ENCODE data around the gene TK2. TPM values are rescaled to one million over a fixed set of nuclear protein-coding genes. Genes with fewer than 3 reads are reported as not detected.

The TK2 gene
- total RNA-seq, 3 donors from 2014 or later = 14.4 to 29.4 (median 17.8) TPM

DNA sequence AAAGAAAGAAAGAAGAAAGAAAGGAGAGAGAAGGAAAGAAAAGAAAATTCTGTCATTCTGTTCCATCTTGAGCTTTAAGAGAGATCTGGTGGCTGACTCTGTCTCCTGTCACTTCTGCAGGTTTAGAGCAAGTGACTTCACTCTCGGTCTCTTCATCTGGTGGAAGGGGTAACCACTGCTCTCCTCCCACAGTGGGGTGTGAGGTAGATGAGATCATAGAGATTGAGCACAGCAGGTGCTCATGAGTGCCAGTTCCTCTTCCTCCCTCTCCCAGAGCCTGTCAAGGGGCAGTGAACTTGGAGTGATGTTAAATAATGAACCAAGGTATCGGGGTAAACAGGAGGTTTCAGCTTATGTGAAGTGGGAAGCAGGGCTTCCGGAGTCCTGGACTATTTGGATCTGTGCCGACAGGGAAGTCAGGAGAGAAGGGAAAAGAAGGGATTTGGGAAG is 75.1 kb downstream of the TK2 start:
- Histone ChIP-seq H3K36me3 (ENCODE audit: low read depth) (no peaks in the 10 kb centered on the region), H3K4me1 (ENCODE audit: low read depth) (peaks cover 4% of the 10 kb centered on the region), H3K4me3 (no peak overlapping the region), H3K9me3 (no peaks in the 10 kb centered on the region)
- TF ChIP-seq, protein P1, sequence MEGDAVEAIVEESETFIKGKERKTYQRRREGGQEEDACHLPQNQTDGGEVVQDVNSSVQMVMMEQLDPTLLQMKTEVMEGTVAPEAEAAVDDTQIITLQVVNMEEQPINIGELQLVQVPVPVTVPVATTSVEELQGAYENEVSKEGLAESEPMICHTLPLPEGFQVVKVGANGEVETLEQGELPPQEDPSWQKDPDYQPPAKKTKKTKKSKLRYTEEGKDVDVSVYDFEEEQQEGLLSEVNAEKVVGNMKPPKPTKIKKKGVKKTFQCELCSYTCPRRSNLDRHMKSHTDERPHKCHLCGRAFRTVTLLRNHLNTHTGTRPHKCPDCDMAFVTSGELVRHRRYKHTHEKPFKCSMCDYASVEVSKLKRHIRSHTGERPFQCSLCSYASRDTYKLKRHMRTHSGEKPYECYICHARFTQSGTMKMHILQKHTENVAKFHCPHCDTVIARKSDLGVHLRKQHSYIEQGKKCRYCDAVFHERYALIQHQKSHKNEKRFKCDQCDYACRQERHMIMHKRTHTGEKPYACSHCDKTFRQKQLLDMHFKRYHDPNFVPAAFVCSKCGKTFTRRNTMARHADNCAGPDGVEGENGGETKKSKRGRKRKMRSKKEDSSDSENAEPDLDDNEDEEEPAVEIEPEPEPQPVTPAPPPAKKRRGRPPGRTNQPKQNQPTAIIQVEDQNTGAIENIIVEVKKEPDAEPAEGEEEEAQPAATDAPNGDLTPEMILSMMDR (IDR thresholded peaks at IDR 0.05) = no peak
- ATAC-seq (peak; percentile 71), DNase-seq (peak in 1 of 3 donors; percentile 28)
- intact Hi-C loops (cut with DNase I, micrococcal nuclease) = no loop called here

DNA sequence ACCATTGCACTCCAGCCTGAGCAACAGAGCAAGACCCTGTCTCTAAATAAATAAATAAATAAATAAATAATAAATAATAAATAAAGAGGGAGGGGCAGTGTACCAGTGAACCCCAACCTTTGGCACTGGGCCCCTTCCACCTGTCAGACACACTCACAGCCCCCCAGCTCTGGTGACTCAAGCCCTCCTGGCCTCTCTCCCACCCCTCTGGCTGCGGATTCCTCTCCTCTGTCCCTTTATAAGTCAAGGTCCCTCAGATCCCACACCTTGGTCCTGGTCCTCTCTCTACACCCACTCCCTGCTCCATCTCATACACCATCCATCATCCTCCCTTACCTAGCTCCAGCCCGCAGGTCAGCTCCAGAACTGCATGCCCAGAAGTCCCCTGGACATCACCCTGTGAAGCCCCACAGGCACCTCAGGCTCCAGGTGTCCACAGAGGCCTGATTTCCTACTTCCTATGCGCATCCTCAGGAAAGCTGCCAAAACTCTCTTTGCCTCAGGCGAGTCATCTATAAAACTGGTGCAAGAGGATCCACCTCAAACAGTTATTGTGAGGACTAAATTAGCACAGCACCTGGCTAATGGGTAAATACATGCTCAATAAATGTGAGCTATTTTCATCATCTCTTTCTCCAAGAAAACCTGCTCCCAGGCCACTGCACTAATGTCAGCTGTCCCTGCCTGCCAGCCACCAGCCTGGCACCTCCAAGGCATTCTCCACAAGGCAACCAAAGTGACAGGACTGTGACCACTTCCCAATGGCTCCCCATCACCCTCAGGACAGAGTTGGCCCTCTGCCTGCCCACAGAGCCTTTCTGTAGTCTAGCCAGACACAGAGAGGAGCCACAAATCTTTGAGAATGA is 76.0 kb downstream of the TK2 start:
- no peak for ATAC-seq
- no peaks in the 10 kb centered on the region for H3K9me3 ChIP-seq
- H3K36me3 ChIP-seq (ENCODE audit: low read depth) = no peaks in the 10 kb centered on the region
- no peak for DNase-seq
- intact Hi-C loops (cut with DNase I, micrococcal nuclease) = no loop called here
- TF ChIP-seq, protein P1 (IDR thresholded peaks at IDR 0.05) = no peak
- no peak overlapping the region for H3K4me3 ChIP-seq
- peaks cover 4% of the 10 kb centered on the region for H3K4me1 ChIP-seq (ENCODE audit: low read depth)

DNA sequence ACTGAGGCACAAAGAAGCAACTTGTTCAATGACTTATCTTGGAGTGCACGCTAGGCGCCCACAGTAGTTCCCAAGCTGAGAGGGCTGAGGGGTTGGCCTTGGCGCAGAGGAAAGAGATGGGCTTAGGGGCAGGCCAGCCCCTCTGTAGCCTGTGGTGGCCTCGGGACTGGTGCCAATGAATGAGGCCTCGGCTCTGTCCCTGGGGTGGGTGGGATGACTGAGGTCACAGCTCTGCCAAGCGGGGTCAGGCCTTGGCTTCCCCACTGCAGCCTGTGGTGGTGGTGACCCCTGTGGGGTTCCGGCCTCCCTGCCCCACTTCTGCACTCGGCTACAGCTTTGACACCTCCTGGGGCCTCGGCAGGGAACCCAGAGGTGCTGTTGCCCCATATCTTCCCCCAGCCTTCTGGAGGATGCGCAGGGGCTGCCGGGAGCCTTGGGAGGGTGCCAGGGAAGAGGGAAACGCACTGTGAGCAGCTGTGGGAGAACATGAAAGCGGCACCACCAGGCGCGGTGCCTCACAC is 76.8 kb downstream of the TK2 start:
- intact Hi-C loops (cut with DNase I, micrococcal nuclease) = no loop called here
- Histone ChIP-seq H3K4me1 (ENCODE audit: low read depth) (peaks cover 4% of the 10 kb centered on the region), H3K36me3 (ENCODE audit: low read depth) (no peaks in the 10 kb centered on the region), H3K4me3 (no peak overlapping the region), H3K9me3 (no peaks in the 10 kb centered on the region)
- no peak for ATAC-seq
- TF ChIP-seq, protein P1 (IDR thresholded peaks at IDR 0.05) = no peak
- DNase-seq = no peak

DNA sequence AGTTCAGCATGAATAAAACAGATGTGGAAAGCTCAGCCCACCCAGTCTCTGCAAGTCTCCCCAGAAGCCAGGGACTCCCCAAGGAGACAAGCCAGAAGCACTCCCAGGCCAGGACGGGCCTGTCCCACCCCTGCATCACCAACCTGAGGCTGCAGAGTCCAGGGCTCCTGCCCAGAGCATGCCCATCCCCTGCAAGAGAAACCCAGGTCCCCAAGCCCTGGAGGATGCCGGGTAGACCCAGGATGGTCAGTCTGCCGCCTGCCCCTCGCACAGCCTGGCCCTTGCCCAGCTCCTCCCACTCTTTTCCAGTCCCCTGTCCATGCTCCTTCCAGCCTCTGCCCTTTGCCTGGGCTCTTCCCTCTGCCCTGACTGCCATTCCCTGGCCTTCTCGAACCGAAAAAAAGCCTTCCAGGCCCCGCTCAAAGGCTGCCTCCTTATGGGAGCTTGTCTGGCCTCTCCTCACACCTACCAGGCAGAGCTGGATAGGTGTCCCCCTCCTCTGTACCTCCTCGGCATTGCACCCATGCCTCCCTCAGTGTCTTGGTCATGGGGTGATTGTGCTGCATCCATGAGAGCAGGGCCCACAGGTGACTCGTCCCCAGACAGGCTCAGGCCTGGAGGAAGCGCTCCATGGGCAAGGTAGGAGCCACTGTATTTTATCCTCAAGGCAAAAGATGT is 78.1 kb downstream of the TK2 start:
- no peak overlapping the region for H3K4me3 ChIP-seq
- H3K4me1 ChIP-seq (ENCODE audit: low read depth) = peaks cover 4% of the 10 kb centered on the region
- DNase-seq = no peak
- TF ChIP-seq, protein P1 (IDR thresholded peaks at IDR 0.05) = no peak
- ATAC-seq = no peak
- intact Hi-C loops (cut with DNase I, micrococcal nuclease) = no loop called here
- H3K36me3 ChIP-seq (ENCODE audit: low read depth) = no peaks in the 10 kb centered on the region
- no peaks in the 10 kb centered on the region for H3K9me3 ChIP-seq

DNA sequence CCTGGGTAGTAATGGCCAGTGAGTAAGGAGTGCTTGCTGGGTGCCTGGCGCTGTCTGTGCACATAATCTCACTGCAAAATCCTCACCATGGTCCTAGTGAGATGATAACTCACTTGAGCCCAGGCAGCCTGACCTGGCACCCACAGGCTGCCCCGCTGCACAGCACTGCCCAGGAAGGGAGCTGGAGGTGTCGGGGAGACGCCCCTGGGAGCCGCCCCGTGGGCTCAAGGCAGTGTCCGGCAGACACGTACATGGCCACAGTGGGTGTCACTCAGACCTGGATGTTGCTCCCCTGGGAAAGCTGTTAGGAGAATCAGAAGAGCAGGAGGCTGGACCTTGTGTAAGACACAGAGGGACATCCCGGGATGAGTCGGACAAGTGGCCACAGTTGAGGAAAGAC is 78.7 kb downstream of the TK2 start:
- H3K4me1 ChIP-seq (ENCODE audit: low read depth) = peaks cover 4% of the 10 kb centered on the region
- H3K4me3 ChIP-seq = no peak overlapping the region
- ATAC-seq (no peak), DNase-seq (no peak)
- no peaks in the 10 kb centered on the region for H3K9me3 ChIP-seq
- TF ChIP-seq, protein P1 (IDR thresholded peaks at IDR 0.05) = no peak
- intact Hi-C loops (cut with DNase I, micrococcal nuclease) = no loop called here
- no peaks in the 10 kb centered on the region for H3K36me3 ChIP-seq (ENCODE audit: low read depth)
